HEK293T (cell line): ENCODE results near the gene LETM1.

Experiments used
- CTCF ChIA-PET: fragments of 350-600 bp; formaldehyde crosslinking; extraction: SDS; loops from one replicate; lab custom pipeline; 2021; ENCODE audit warnings: antibody characterized with exemption, inconsistent platforms; lab: Yijun Ruan, JAX
- POLR2A ChIA-PET: fragments of 350-600 bp; formaldehyde crosslinking; extraction: SDS; loops from one replicate; lab custom pipeline; 2020; ENCODE audit warnings: antibody characterized with exemption, inconsistent platforms; lab: Yijun Ruan, JAX
- DNase-seq: peaks from one replicate; pipeline ENCODE4 v3.0.0; 2012; ENCODE audit warnings: mixed read lengths; ENCODE audit errors: extremely low spot score
- ARNT ChIP-seq: fragments of 450-650 bp; IDR thresholded peaks from 2 replicates; pipeline ENCODE4 v1.6.1; 2017; ENCODE audit warnings: mild to moderate bottlenecking
- BHLHE40 ChIP-seq: fragments of 450-650 bp; IDR thresholded peaks from 2 replicates; pipeline ENCODE4 v1.6.1; 2016; ENCODE audit warnings: mild to moderate bottlenecking, moderate library complexity, borderline replicate concordance
- CTBP1 ChIP-seq: fragments of 450-650 bp; IDR thresholded peaks from 2 replicates; pipeline ENCODE4 v1.6.1; 2016; ENCODE audit warnings: borderline replicate concordance
- ELF4 ChIP-seq: fragments of 450-650 bp; IDR thresholded peaks from 2 replicates; pipeline ENCODE4 v1.6.1; 2017; ENCODE audit warnings: antibody characterized with exemption
- FOXA1 ChIP-seq: fragments of 450-650 bp; IDR thresholded peaks from 2 replicates; pipeline ENCODE4 v1.6.1; 2016; ENCODE audit warnings: mild to moderate bottlenecking
- FOXK2 ChIP-seq: fragments of 450-650 bp; IDR thresholded peaks from 2 replicates; pipeline ENCODE4 v1.6.1; 2016; ENCODE audit warnings: mild to moderate bottlenecking
- FOXM1 ChIP-seq: fragments of 450-650 bp; IDR thresholded peaks from 2 replicates; pipeline ENCODE4 v1.6.1; 2017; ENCODE audit warnings: mild to moderate bottlenecking, borderline replicate concordance
- HDGF ChIP-seq: fragments of 450-650 bp; IDR thresholded peaks from 2 replicates; pipeline ENCODE4 v1.6.1; 2017; ENCODE audit warnings: antibody characterized with exemption, borderline replicate concordance
- L3MBTL2 ChIP-seq: fragments of 450-650 bp; conservative IDR thresholded peaks from 2 replicates; pipeline ENCODE4 v1.6.1; 2016; ENCODE audit warnings: mild to moderate bottlenecking
- LEF1 ChIP-seq: fragments of 450-650 bp; IDR thresholded peaks from 2 replicates; pipeline ENCODE4 v1.6.1; 2017; ENCODE audit warnings: mild to moderate bottlenecking, borderline replicate concordance
- NFRKB ChIP-seq: fragments of 450-650 bp; IDR thresholded peaks from 2 replicates; pipeline ENCODE4 v1.6.1; 2016; ENCODE audit warnings: mild to moderate bottlenecking, moderate library complexity
- SP1 ChIP-seq: fragments of 450-650 bp; IDR thresholded peaks from 2 replicates; pipeline ENCODE4 v1.6.1; 2017
- SUZ12 ChIP-seq: fragments of 450-650 bp; IDR thresholded peaks from 2 replicates; pipeline ENCODE4 v1.6.1; 2016; ENCODE audit warnings: mild to moderate bottlenecking
- TARDBP ChIP-seq: fragments of 450-650 bp; IDR thresholded peaks from 2 replicates; pipeline ENCODE4 v1.6.1; 2016
- ZNF384 ChIP-seq: fragments of 450-650 bp; IDR thresholded peaks from 2 replicates; pipeline ENCODE4 v1.6.1; 2016
- TF ChIP-seq, protein P1 (sequence below): fragments of 450-650 bp; IDR thresholded peaks from 2 replicates; pipeline ENCODE4 v1.6.1; 2016

LETM1 gene

GRCh38 chr4:1771555-1772305 lies 84.2 kb downstream of the LETM1 start:
- ChIA-PET CTCF (no interaction called here), POLR2A (no interaction called here)
- TF ChIP-seq NFRKB, result no peak
- DNase-seq, result no peak

DNA sequence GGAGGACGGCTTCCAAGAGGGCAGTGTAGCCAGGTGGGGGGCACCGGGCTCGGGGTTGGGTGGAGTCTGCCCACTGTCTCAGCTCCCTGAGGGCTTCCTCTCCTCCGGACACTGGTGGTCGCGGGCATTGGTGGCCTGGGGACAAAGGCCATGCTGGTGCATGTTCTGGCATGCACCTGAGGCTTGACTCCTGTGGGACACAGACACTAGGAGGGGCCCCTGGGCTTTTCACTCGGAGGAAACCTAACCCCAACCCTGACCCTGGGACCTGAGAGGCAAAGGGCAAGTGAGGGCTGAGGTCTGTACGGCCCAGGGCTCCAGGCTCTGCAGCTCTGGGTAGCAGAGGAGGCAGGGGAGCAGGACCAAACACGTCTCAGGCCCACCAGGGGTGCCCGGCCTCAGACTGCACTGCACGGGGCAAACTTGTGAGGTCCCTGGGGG lies 85.1 kb downstream of the LETM1 start:
- ChIA-PET POLR2A (no interaction called here), CTCF (no interaction called here)
- TF ChIP-seq, protein P1, sequence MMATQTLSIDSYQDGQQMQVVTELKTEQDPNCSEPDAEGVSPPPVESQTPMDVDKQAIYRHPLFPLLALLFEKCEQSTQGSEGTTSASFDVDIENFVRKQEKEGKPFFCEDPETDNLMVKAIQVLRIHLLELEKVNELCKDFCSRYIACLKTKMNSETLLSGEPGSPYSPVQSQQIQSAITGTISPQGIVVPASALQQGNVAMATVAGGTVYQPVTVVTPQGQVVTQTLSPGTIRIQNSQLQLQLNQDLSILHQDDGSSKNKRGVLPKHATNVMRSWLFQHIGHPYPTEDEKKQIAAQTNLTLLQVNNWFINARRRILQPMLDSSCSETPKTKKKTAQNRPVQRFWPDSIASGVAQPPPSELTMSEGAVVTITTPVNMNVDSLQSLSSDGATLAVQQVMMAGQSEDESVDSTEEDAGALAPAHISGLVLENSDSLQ, result no peak
- TF ChIP-seq HDGF (no peak), FOXK2 (no peak), ZNF384 (no peak), LEF1 (no peak), ARNT (no peak), TARDBP (no peak)
- DNase-seq, result no peak

DNA sequence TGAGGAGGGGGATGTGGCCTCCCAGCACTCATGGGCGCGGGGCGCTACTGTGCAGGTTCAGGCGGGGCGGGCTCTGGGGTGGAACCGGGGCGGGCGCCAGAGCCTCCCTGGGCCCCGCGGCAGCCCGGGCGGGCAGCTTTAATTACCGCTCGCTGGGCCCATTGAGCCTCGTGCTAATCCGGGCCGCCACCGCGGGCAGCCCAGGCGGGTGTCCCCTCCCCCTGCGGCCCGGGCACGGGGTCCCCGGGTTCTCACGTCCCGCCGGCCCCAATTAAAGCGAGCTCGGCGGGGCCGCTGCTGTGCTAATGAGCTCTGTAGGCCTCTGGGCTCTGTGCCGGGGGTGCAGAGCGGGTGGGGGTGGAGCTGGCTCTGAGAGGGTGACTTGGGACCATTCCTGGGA lies 85.7 kb downstream of the LETM1 start:
- DNase-seq, result no peak
- TF ChIP-seq LEF1, result no peak
- TF ChIP-seq, protein P1, result no peak
- TF ChIP-seq TARDBP, result no peak
- TF ChIP-seq BHLHE40, result no peak
- TF ChIP-seq ELF4, result no peak
- no peak for TF ChIP-seq ARNT
- TF ChIP-seq L3MBTL2, result no peak
- TF ChIP-seq NFRKB, result no peak
- TF ChIP-seq FOXA1, result no peak
- TF ChIP-seq SUZ12, result no peak
- TF ChIP-seq ZNF384, result no peak
- no peak for TF ChIP-seq HDGF
- no peak for TF ChIP-seq FOXK2
- ChIA-PET CTCF (no interaction called here), POLR2A (no interaction called here)

DNA sequence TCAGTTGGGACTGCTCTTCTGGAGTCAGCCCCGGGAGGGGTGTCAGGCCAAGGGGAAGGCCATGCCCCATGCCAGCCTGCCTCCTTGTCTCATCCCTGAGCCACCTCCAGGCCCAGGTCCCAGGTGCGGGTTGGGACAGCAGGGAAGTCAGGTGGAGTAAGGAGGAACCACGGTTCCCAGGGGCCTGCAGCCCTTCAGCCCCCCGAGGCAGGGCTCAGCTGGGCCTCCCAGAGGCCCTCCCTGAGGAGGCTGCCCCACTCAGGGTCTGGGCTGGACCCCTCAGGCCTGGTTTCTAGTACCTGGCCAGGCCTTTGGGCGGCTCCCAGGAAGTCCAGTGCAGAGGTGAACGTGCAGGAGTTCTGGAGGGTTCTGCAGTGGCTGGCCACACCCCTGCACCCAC lies 86.3 kb downstream of the LETM1 start:
- TF ChIP-seq, protein P1, result no peak
- TF ChIP-seq ARNT (no peak), SP1 (no peak)
- ChIA-PET POLR2A (no interaction called here), CTCF (no interaction called here)
- no peak for DNase-seq

DNA sequence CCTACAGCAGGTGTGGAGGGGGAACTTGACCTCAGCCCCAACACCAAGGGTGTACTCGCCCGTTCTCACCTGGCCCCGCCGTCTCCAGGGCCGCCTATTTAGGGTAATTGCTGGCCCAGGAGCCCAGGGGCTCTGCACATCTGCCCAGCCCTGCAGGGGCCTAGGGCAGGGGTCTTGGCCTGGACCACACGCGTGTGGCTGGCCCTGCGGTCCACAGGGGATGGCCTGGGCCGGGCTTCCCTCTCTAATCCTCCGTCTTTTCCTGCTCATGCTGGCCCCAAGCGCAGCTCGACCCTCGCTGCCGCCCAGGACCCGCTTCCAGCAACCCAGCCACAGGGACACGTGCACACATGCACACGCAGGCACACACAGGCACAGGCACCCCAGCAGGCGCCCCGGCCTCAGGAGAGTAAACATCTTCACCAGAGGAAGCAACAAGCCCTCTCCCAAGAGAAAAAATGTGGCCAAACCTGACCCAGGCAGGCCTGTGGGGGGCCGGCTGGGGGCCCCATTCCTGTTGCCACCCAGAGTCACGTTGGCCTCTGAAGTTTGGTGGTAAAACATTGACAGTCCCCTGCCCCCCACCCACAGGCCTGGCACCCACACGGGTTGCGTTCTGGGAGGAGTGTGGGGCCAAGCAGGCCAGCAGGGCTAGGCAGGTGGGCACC lies 87.5 kb downstream of the LETM1 start:
- TF ChIP-seq HDGF, result no peak
- TF ChIP-seq SUZ12, result no peak
- TF ChIP-seq NFRKB, result no peak
- no peak for TF ChIP-seq LEF1
- ChIA-PET POLR2A (interaction anchor here (1.0 kb wide), 3 partner anchors 25 to 56 kb away, joined by 3 to 4 read pairs (median 4); partner anchors contain the start of genes SLBP, TACC3 and TMEM129), CTCF (interaction anchor here (0.6 to 1.6 kb wide), 7 partner anchors 9 to 131 kb away, joined by 3 to 7 read pairs (median 4); partner anchors contain the start of gene FGFR3)
- no peak for DNase-seq

- TF ChIP-seq TARDBP, result no peak
- no peak for TF ChIP-seq ZNF384
- no peak for TF ChIP-seq FOXM1
- TF ChIP-seq ELF4, result no peak
- no peak for TF ChIP-seq CTBP1
- TF ChIP-seq L3MBTL2, result no peak
- no peak for TF ChIP-seq SUZ12
- TF ChIP-seq, protein P1, result no peak
- CTCF ChIA-PET, result interaction anchor here (0.5 to 1.6 kb wide), 8 partner anchors 8 to 352 kb away, joined by 3 to 7 read pairs (median 4); partner anchors contain the start of gene FGFR3
- peak; percentile 86 for DNase-seq
- POLR2A ChIA-PET, result interaction anchor here (1.0 kb wide), 3 partner anchors 26 to 56 kb away, joined by 3 to 4 read pairs (median 4); partner anchors contain the start of genes SLBP, TACC3 and TMEM129
Measured at GRCh38 chr4:1767770-1768366, 88.1 kb downstream of the LETM1 start.
